Ectodermal cell (in vitro differentiated cells): ENCODE data around the gene OR2A42.
"Not testable (repeated sequence)": the region's sequence is repeated elsewhere in the genome, so short reads cannot be mapped to it uniquely, and the experiment has no call there.

Source experiments
- H3K27ac ChIP-seq: 2 replicates; pipeline ENCODE4 v1.7.0; 2013; ENCODE audit warnings: mild to moderate bottlenecking, low read depth, low read length; ENCODE audit not compliant: insufficient read depth, poor library complexity, severe bottlenecking
- H3K27me3 ChIP-seq: 2 replicates; pipeline ENCODE4 v1.7.0; 2013; ENCODE audit warnings: mild to moderate bottlenecking, low read length; ENCODE audit not compliant: insufficient read depth, control insufficient read depth, poor library complexity, severe bottlenecking
- H3K36me3 ChIP-seq: one replicate; pipeline ENCODE4 v1.7.0; 2013; ENCODE audit warnings: low read length; ENCODE audit not compliant: control insufficient read depth, insufficient read depth
- H3K4me1 ChIP-seq: one replicate; pipeline ENCODE4 v1.7.0; 2013; ENCODE audit warnings: low read length; ENCODE audit not compliant: control insufficient read depth, insufficient read depth
- H3K4me3 ChIP-seq: 2 replicates; pipeline ENCODE4 v1.7.0; 2013; ENCODE audit warnings: low read depth, low read length, control low read depth; ENCODE audit not compliant: insufficient read depth
- H3K9me3 ChIP-seq: 2 replicates; pipeline ENCODE4 v1.7.0; 2013; ENCODE audit warnings: mild to moderate bottlenecking, low read length, moderate library complexity; ENCODE audit not compliant: control insufficient read depth
- WGBS, 2 experiments: methylation state at CpG; one replicate each; pipeline ENCODE4 v1.1.7; 2013; ENCODE audit warnings: missing lambda C conversion rate in 2 of 2; 5-methylcytosine and 5-hydroxymethylcytosine counted together

The OR2A42 gene

DNA sequence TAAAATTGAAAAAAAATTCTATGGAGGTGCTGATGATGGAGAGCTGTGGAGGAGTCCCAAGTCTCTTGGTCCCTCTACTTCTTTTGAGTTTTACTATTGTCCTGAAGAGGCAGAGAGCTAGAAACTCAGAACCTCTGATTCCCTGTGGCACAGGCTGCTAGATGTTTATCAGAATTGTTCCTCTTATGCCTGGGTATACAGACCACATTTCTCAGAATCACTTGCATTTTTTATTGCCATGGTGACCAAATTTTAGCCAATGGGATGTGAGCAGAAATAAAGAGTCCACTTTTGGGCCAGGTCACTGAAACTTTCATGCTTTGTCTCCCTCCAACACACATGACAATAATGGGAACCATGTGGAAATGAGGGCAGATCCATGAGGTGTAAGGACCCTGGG is 15.7 kb downstream of the OR2A42 start:
- H3K27ac ChIP-seq, H3K27me3 ChIP-seq, H3K36me3 ChIP-seq, H3K9me3 ChIP-seq, H3K4me1 ChIP-seq, H3K4me3 ChIP-seq: not testable (repeated sequence)

DNA sequence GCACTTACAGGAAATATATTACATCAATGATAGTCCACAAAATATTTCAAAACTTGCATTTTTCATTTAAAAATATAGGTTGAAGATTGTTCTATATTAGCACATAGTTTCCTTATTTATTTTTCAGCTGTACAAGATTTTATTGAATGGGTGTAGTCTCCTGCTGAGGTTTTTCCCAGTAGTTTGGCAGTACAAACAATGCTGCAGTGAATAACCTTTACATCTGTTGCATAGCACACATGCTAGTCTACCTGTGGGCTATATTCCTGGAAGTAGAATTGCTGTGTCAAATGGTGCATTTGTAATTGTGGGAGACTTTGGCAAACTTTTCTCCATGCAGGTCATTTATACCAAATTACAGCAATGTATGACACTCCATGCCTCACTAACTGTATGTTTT is 18.9 kb downstream of the OR2A42 start:
- H3K36me3 ChIP-seq, H3K27ac ChIP-seq, H3K27me3 ChIP-seq, H3K9me3 ChIP-seq, H3K4me1 ChIP-seq, H3K4me3 ChIP-seq: not testable (repeated sequence)

DNA sequence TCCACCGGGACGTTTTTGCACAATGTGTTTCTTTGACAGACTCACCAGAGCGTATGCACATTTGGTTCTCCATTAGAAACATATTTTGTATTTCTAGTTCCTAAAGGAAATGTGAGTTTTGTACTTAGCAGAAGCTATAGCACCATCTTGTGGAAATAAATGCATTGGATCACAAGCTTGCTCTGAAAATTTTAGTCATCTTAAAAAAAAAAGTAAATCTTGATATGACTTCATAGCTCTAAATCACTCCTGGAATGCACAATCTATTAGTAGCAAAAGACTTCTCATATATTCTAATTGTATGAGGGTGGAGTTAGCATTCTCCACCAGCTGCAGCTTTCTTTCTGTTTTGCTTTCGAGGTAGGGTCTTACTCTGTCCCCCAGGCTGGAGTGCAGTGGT is 20.3 kb downstream of the OR2A42 start:
- not testable (repeated sequence) for H3K36me3 ChIP-seq, H3K4me3 ChIP-seq, H3K27ac ChIP-seq, H3K4me1 ChIP-seq, H3K27me3 ChIP-seq, H3K9me3 ChIP-seq
- WGBS, 2 experiments, result no CpG with 5 or more reads among the region's 4 CpGs

GRCh38 chr7:144218581-144218980 is 20.8 kb downstream of the OR2A42 start:
- H3K4me1 ChIP-seq, H3K36me3 ChIP-seq, H3K9me3 ChIP-seq, H3K27ac ChIP-seq, H3K4me3 ChIP-seq, H3K27me3 ChIP-seq: not testable (repeated sequence)
- WGBS, 2 experiments, result 100% methylated on average over 1 of the region's 1 CpG; no CpG with 5 or more reads in 1 of the 2 experiments

GRCh38 chr7:144217200-144217599 is 22.2 kb downstream of the OR2A42 start:
- H3K36me3 ChIP-seq, H3K27ac ChIP-seq, H3K4me1 ChIP-seq, H3K27me3 ChIP-seq, H3K4me3 ChIP-seq, H3K9me3 ChIP-seq: not testable (repeated sequence)

- not testable (repeated sequence) for H3K27me3 ChIP-seq, H3K4me1 ChIP-seq, H3K36me3 ChIP-seq, H3K9me3 ChIP-seq, H3K4me3 ChIP-seq, H3K27ac ChIP-seq
- no CpG with 5 or more reads among the region's 5 CpGs for WGBS, 2 experiments
Observed at GRCh38 chr7:144205306-144205705, 34.1 kb downstream of the OR2A42 start.

- H3K4me1 ChIP-seq, H3K9me3 ChIP-seq, H3K36me3 ChIP-seq, H3K4me3 ChIP-seq, H3K27me3 ChIP-seq, H3K27ac ChIP-seq: not testable (repeated sequence)
- WGBS, 2 experiments, result no CpG with 5 or more reads among the region's 3 CpGs
Observed at GRCh38 chr7:144203086-144203485, 36.3 kb downstream of the OR2A42 start.

DNA sequence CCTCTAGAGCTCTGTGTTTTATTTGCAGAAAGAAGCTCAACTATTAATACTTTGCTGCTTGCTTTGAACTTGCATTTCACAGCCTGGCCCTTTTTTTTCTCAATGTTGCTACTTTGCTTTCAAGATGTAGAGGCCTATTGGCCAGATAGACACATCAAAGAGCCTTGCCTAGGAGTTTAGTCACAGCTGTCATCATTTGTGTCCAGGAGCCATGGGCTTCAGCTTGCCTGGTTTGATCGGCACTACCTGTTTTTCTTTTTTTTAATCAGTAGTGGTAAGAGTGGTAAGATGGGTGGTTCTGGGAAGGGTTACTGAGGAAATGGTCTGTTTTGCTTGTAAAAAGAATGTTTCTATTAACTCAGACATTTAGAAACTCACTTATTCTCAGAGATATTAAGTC is 37.4 kb downstream of the OR2A42 start:
- H3K4me1 ChIP-seq, H3K27me3 ChIP-seq: not testable (repeated sequence)
- no CpG with 5 or more reads among the region's 1 CpG for WGBS, 2 experiments

GRCh38 chr7:144198934-144199333 is 40.5 kb downstream of the OR2A42 start:
- H3K27me3 ChIP-seq, H3K9me3 ChIP-seq, H3K4me1 ChIP-seq, H3K27ac ChIP-seq, H3K36me3 ChIP-seq, H3K4me3 ChIP-seq: not testable (repeated sequence)
- WGBS, 2 experiments, result 42 to 92% methylated on average over 1 to 3 of the region's 4 CpGs

More for the DNA sequence above, 37.4 kb downstream of the OR2A42 start:
- not testable (repeated sequence) for H3K27ac ChIP-seq, H3K36me3 ChIP-seq, H3K9me3 ChIP-seq, H3K4me3 ChIP-seq

- not testable (repeated sequence) for H3K36me3 ChIP-seq, H3K27ac ChIP-seq, H3K4me1 ChIP-seq, H3K27me3 ChIP-seq, H3K4me3 ChIP-seq, H3K9me3 ChIP-seq
- no CpG with 5 or more reads among the region's 51 CpGs for WGBS, 2 experiments
Observed at GRCh38 chr7:144195212-144195872, 44.1 kb downstream of the OR2A42 start, which contains the start of gene ARHGEF35. ARHGEF35 (minus strand) TSS chr7:144195833; CDS start chr7:144188383, 7,450 bp downstream.

GRCh38 chr7:144194453-144194852 is 45.0 kb downstream of the OR2A42 start:
- H3K27ac ChIP-seq, H3K4me1 ChIP-seq, H3K9me3 ChIP-seq, H3K4me3 ChIP-seq, H3K36me3 ChIP-seq, H3K27me3 ChIP-seq: not testable (repeated sequence)
- WGBS, 2 experiments, result no CpG with 5 or more reads among the region's 6 CpGs
